Loucy (cell line): ENCODE results near the gene SPATA31D3.
"Not testable (repeated sequence)": the region's sequence is repeated elsewhere in the genome, so short reads cannot be mapped to it uniquely, and the experiment has no call there.

Experiments used
- H2AFZ ChIP-seq: fragments of 200-600 bp; sonication (generic); 2 replicates; pipeline ENCODE4 v1.6.0; 2016; ENCODE audit warnings: antibody characterized with exemption, mild to moderate bottlenecking, low read length, moderate library complexity
- H3F3A ChIP-seq: fragments of 200-600 bp; 2 replicates; pipeline ENCODE4 v1.6.0; 2016; ENCODE audit warnings: antibody characterized with exemption, low read depth, mild to moderate bottlenecking
- H3K27me3 ChIP-seq: fragments of 200-600 bp; sonication (generic); 2 replicates; pipeline ENCODE4 v1.6.1; 2014; ENCODE audit warnings: low read length, mild to moderate bottlenecking; ENCODE audit not compliant: insufficient read depth, poor library complexity, severe bottlenecking
- H3K36me3 ChIP-seq: fragments of 200-600 bp; sonication (generic); 2 replicates; pipeline ENCODE4 v1.6.1; 2016; ENCODE audit warnings: low read length; ENCODE audit not compliant: insufficient read depth
- H3K4me1 ChIP-seq: fragments of 200-600 bp; sonication (generic); 2 replicates; pipeline ENCODE4 v1.5.1; 2014; ENCODE audit warnings: low read length, mild to moderate bottlenecking; ENCODE audit not compliant: insufficient read depth, poor library complexity, severe bottlenecking
- H3K4me2 ChIP-seq: fragments of 200-600 bp; sonication (generic); 2 replicates; pipeline ENCODE4 v1.6.0; 2014; ENCODE audit warnings: antibody characterized with exemption, low read length, low read depth, mild to moderate bottlenecking; ENCODE audit not compliant: poor library complexity, severe bottlenecking
- H3K4me3 ChIP-seq: fragments of 200-600 bp; sonication (generic); 2 replicates; pipeline ENCODE4 v1.5.1; 2014; ENCODE audit warnings: low read length, mild to moderate bottlenecking, mixed read lengths; ENCODE audit not compliant: poor library complexity, severe bottlenecking
- H3K79me2 ChIP-seq: fragments of 200-600 bp; sonication (generic); 2 replicates; pipeline ENCODE4 v1.6.1; 2014; ENCODE audit warnings: low read length; ENCODE audit not compliant: insufficient read depth
- H3K9ac ChIP-seq: fragments of 200-600 bp; sonication (generic); 2 replicates; pipeline ENCODE4 v1.6.0; 2014; ENCODE audit warnings: mild to moderate bottlenecking, low read depth, low read length, moderate library complexity; ENCODE audit not compliant: poor library complexity, severe bottlenecking
- H3K9me2 ChIP-seq: fragments of 200-600 bp; sonication (generic); replicated peaks from 2 replicates; pipeline ENCODE4 v1.6.1; 2016; ENCODE audit warnings: low read depth, low read length, mixed read lengths
- H3K9me3 ChIP-seq: fragments of 200-600 bp; sonication (generic); 2 replicates; pipeline ENCODE4 v1.6.1; 2014; ENCODE audit warnings: mild to moderate bottlenecking, antibody characterized with exemption, low read length, low read depth; ENCODE audit not compliant: insufficient read depth
- H4K20me1 ChIP-seq: fragments of 200-600 bp; sonication (generic); 2 replicates; pipeline ENCODE4 v1.6.0; 2014; ENCODE audit warnings: antibody characterized with exemption, low read length, mild to moderate bottlenecking; ENCODE audit not compliant: insufficient read depth, poor library complexity, severe bottlenecking
- CTCF ChIP-seq: fragments of 200-600 bp; sonication (generic); conservative IDR thresholded peaks from 2 replicates; pipeline ENCODE4 v1.5.1; 2014; ENCODE audit warnings: mild to moderate bottlenecking, antibody characterized with exemption, low read length
- EZH2phosphoT487 ChIP-seq: fragments of 200-600 bp; IDR thresholded peaks from 2 replicates; pipeline ENCODE4 v1.6.1; 2018; ENCODE audit warnings: antibody characterized with exemption, mild to moderate bottlenecking, moderate library complexity, borderline replicate concordance

SPATA31D3 gene

GRCh38 chr9:81906671-81907070 lies 36.6 kb upstream of the SPATA31D3 start:
- peaks cover 14% of the 10 kb centered on the region for H3K4me1 ChIP-seq
- no peaks in the 10 kb centered on the region for H4K20me1 ChIP-seq
- no peak overlapping the region for H3K4me3 ChIP-seq
- H3K9ac ChIP-seq = no peak overlapping the region
- no peaks in the 10 kb centered on the region for H3K79me2 ChIP-seq
- no peaks in the 10 kb centered on the region for H3K27me3 ChIP-seq
- H3K4me2 ChIP-seq = no peak overlapping the region
- no peaks in the 10 kb centered on the region for H3K9me3 ChIP-seq
- H3K9me2 ChIP-seq = no peaks in the 10 kb centered on the region
- TF ChIP-seq CTCF = no peak
- TF ChIP-seq EZH2phosphoT487 = no peak
- no peak overlapping the region for H2AFZ ChIP-seq
- no peaks in the 10 kb centered on the region for H3F3A ChIP-seq
- no peaks in the 10 kb centered on the region for H3K36me3 ChIP-seq

- no peaks in the 10 kb centered on the region for H3K4me1 ChIP-seq
- no peak overlapping the region for H3K9ac ChIP-seq
- H3F3A ChIP-seq = no peaks in the 10 kb centered on the region
- H2AFZ ChIP-seq = no peak overlapping the region
- H3K4me2 ChIP-seq = no peak overlapping the region
- H3K9me3 ChIP-seq = no peaks in the 10 kb centered on the region
- no peaks in the 10 kb centered on the region for H3K36me3 ChIP-seq
- no peak overlapping the region for H3K4me3 ChIP-seq
- H3K27me3 ChIP-seq = no peaks in the 10 kb centered on the region
- no peaks in the 10 kb centered on the region for H4K20me1 ChIP-seq
- no peaks in the 10 kb centered on the region for H3K79me2 ChIP-seq
- H3K9me2 ChIP-seq = no peaks in the 10 kb centered on the region
- TF ChIP-seq EZH2phosphoT487 (no peak), CTCF (no peak)
Measured at GRCh38 chr9:81912135-81912534, 31.2 kb upstream of the SPATA31D3 start.

- H3K27me3 ChIP-seq = no peaks in the 10 kb centered on the region
- no peaks in the 10 kb centered on the region for H3K4me1 ChIP-seq
- H3K9me3 ChIP-seq = no peaks in the 10 kb centered on the region
- no peaks in the 10 kb centered on the region for H3K79me2 ChIP-seq
- H3K4me2 ChIP-seq = no peak overlapping the region
- H3K9me2 ChIP-seq = no peaks in the 10 kb centered on the region
- H2AFZ ChIP-seq = no peak overlapping the region
- no peaks in the 10 kb centered on the region for H3K36me3 ChIP-seq
- no peak overlapping the region for H3K4me3 ChIP-seq
- H4K20me1 ChIP-seq = no peaks in the 10 kb centered on the region
- no peak for TF ChIP-seq CTCF
- TF ChIP-seq EZH2phosphoT487 = no peak
- no peak overlapping the region for H3K9ac ChIP-seq
- no peaks in the 10 kb centered on the region for H3F3A ChIP-seq
Measured at GRCh38 chr9:81915801-81916505, 27.3 kb upstream of the SPATA31D3 start.

- H3K4me1 ChIP-seq, H3K79me2 ChIP-seq, H3F3A ChIP-seq, H3K4me3 ChIP-seq, H3K9me2 ChIP-seq, H4K20me1 ChIP-seq, H3K9ac ChIP-seq, H2AFZ ChIP-seq, H3K36me3 ChIP-seq, H3K4me2 ChIP-seq, H3K27me3 ChIP-seq, H3K9me3 ChIP-seq: not testable (repeated sequence)
Measured at GRCh38 chr9:81918507-81918906, 24.8 kb upstream of the SPATA31D3 start.

GRCh38 chr9:81928305-81928704 lies 15.0 kb upstream of the SPATA31D3 start, which contains the start of gene SPATA31D4:
SPATA31D4 (plus strand) TSS chr9:81928428; CDS start chr9:81928514, 86 bp downstream.
- not testable (repeated sequence) for H3F3A ChIP-seq, H3K9ac ChIP-seq, H3K4me2 ChIP-seq, H3K36me3 ChIP-seq, H3K9me3 ChIP-seq, H3K79me2 ChIP-seq, H3K4me3 ChIP-seq, H3K9me2 ChIP-seq, H4K20me1 ChIP-seq, H3K27me3 ChIP-seq, H3K4me1 ChIP-seq, H2AFZ ChIP-seq
